Hematopoietic multipotent progenitor cell treated with erythropoietin and hydrocortisone succinate and interleukin-3 and kit ligand, for 17 days (in vitro differentiated cells): ENCODE results near the gene KDELR1.

Experiments used
- DNase-seq: peaks from one replicate; pipeline ENCODE4 v3.0.0-alpha.2; 2015; ENCODE audit warnings: low spot score

The KDELR1 gene

GRCh38 chr19:48342414-48342738 lies 49.0 kb downstream of the KDELR1 start:
- no peak for DNase-seq

- DNase-seq: no peak
These were observed 49.6 kb downstream of the KDELR1 start for GRCh38 chr19:48341515-48342413.

- DNase-seq: no peak
These were observed 50.4 kb downstream of the KDELR1 start for GRCh38 chr19:48340995-48341394.

- no peak for DNase-seq
These were observed 52.4 kb downstream of the KDELR1 start for GRCh38 chr19:48338802-48339503.

- DNase-seq: no peak
These were observed 53.0 kb downstream of the KDELR1 start for GRCh38 chr19:48338253-48338755.

- peak; percentile 92 for DNase-seq
These were observed 57.6 kb downstream of the KDELR1 start for GRCh38 chr19:48333467-48334384.

- peak; percentile 98 for DNase-seq
These were observed 58.5 kb downstream of the KDELR1 start for GRCh38 chr19:48332662-48333466.
